Endometrial microvascular endothelial cells (primary cell): ENCODE data around the gene DAB2IP. TPM values are rescaled to one million over a fixed set of nuclear protein-coding genes. Genes with fewer than 3 reads are reported as not detected.

ENCODE experiments used
- in situ Hi-C: cut with HindIII; loops from 2 replicates; pipeline ENCODE4 v1.10.0; 2017; ENCODE audit warnings: low sequenced_read_pairs, low pct_unique_long_range_greater_than_20kb; ENCODE audit errors: inconsistent ontology term
- total RNA-seq: library from RNA; depleted of rRNA; stranded (reverse); fragments of >200 nt; gene quantifications from one replicate; pipeline ENCODE4 v1.2.3, GENCODE V29; 2015; ENCODE audit errors: inconsistent ontology term

DAB2IP gene
- total RNA-seq, 1 donor from 2014 or later: 13.6 TPM

DNA sequence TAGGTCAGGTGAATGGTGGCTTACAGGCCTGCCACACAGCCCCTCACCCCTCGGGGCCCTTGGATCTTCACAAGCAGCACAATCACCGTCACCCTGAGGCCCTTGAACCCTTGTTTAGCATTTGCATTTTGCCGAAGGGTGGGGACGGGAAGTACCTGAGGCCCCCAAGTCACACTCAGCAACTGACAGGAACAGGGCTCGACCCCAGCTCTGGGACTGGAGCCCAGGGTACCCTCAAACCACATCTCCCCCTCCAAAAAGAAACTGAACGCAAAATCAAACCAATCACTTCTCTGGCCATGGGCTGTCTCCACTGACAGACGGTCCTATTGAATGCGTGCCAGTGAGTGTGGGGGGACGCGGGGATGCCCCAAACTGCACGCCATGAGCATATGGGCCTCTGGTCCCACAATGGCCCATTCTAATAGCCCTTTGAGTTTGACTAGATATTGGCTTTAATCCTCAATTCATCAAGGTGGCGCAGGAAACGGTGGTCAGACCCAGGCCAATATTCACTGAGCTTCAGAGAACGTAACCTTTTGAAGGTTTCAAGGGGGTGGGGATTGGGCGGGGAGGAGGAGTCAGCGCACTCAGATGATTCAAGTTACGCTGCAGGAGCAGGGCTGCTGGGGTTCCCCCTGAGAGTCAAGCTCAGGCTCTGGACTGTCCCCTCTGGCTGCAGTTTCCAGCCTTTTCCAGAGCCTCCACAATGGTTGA is 176.0 kb downstream of the DAB2IP start:
- in situ Hi-C loops: no loop called here

DNA sequence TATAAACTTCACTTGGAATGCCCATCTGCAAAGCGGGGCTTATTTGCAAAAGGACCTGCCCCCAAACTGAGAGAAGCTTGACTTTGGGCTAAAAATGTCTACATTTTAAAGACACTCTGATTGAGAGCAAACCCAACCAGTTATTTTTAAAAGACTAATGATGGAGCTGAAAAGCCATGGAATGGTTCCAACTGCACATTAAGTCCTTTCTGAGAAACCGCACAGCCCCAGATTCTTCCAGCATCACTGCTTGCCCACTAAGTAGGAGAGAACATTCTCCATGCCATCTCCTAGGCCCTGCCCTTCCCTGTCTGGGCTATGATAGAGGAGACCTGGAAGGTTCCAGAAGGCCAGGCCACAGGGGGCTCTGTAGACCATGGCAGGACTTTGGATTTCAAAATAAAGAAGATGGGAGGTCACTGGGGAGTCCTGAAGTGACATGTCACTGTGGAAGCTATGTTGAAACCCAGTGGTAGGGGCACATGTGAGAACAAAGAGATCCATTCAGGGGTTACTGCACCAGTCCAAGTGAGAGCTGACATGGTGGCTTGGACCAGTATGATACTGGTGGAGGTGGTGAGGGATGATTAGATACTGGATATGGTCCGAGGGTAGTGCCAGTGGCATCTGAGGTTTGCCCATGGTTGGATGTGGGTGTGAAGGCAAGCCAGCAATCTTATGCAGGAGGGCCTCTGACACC is 179.2 kb downstream of the DAB2IP start:
- in situ Hi-C loops: no loop called here

DNA sequence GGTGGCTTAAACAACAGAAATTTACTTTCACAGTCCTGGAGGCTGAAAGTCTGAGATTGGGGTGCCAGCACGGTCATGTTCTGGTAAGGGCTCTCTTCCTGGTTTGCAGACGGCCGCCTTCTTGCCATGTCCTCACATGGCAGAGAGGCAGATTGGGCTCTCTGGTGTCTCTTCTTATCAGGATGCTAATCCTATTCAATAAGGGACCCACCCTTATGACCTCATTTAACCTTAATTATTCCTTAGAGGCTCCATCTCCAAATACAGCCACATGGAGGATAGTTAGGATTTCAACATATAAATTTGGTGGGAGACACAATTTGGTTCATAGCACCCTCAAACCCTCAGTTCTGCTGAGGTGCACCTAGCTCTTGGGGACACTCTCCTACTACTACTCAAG is 180.4 kb downstream of the DAB2IP start:
- in situ Hi-C loops: no loop called here

DNA sequence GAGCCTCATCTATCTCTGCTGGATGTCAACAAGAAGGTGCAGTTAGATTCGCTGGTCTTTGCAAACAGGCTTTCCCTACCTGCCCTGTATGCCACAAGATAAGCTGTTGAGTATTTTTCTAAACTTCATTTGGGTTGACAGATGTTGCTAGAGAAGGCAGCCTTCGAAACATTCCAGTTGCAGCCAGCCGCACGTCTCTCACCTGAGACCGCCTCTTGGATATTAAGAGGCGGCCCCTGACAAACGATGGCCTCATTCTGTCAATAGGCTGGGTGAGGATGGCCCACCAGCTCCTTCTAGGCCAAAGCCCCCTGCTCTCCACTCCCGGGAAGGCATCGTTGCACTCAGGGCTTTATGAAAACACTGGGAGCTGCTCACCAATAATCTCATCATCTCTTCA is 181.6 kb downstream of the DAB2IP start:
- in situ Hi-C loops: no loop called here

Other genes with a start within 250 kb of the DAB2IP start
- gene GGTA1, start 151.8 kb upstream of the DAB2IP start, total RNA-seq: not detected